ENCODE measurements around the gene GIMAP6. TPM values are rescaled to one million over a fixed set of nuclear protein-coding genes. Genes with fewer than 3 reads are reported as not detected.

GIMAP6 gene
- total and polyA plus RNA-seq, 2 of the 8 experiments (the other 6 are each of a cell fraction or from before 2014, with no cell fraction given) = not detected

GRCh38 chr7:150663802-150664494, 31.8 kb upstream of the GIMAP6 start:
- Histone ChIP-seq H2AFZ (ENCODE audit: low read length) (no peak overlapping the region), H3K4ac (replicated peaks; ENCODE audit: insufficient read length, low read depth, low read length) (no peak overlapping the region), H3K27me3 (replicated peaks in 1 of 4; ENCODE audit: control insufficient read depth in 3 of 4, extremely low read depth in 1 of 4, insufficient read depth in 3 of 4, low read length in 3 of 4) (peaks cover 0 to 2% (median 0%) of the 10 kb centered on the region in 4 experiments; a peak in 3 of 7 replicates), H2BK5ac (ENCODE audit: low read depth, low read length) (no peak overlapping the region), H3K4me2 (ENCODE audit: insufficient read depth in 1 of 2, low read depth in 2 of 2, low read length in 2 of 2) (no peak overlapping the region), H4K5ac (ENCODE audit: insufficient read length, low read depth, low read length) (no peak overlapping the region), H3K79me2 (ENCODE audit: control insufficient read depth in 1 of 2, insufficient read depth in 2 of 2, low read length in 2 of 2) (no peaks in the 10 kb centered on the region), H3K14ac (ENCODE audit: insufficient read length) (no peak overlapping the region), H3K4me3 (ENCODE audit: extremely low read depth in 1 of 4, insufficient read depth in 2 of 4, low read depth in 3 of 4, low read length in 4 of 4) (no peak overlapping the region), H2BK120ac (replicated peaks; ENCODE audit: low read depth, low read length) (no peak overlapping the region), H2BK20ac (ENCODE audit: low read length) (no peak overlapping the region), H2AK5ac (ENCODE audit: low read depth, low read length) (no peak overlapping the region), H3K27ac (ENCODE audit: low read depth, low read length) (no peak overlapping the region), H4K91ac (replicated peaks; ENCODE audit: insufficient read length, low read length) (no peak overlapping the region), H3K36me3 (ENCODE audit: control insufficient read depth in 2 of 4, insufficient read depth in 4 of 4, low read length in 3 of 4) (no peaks in the 10 kb centered on the region), H3K23me2 (ENCODE audit: low read depth, low read length) (no peaks in the 10 kb centered on the region), H3K9ac (replicated peaks in 1 of 4; ENCODE audit: extremely low read depth in 1 of 4, low read depth in 3 of 4, low read length in 3 of 4) (no peak overlapping the region), H3K79me1 (ENCODE audit: low read depth, low read length) (no peaks in the 10 kb centered on the region), H3K4me1 (replicated peaks in 1 of 4; ENCODE audit: control insufficient read depth in 3 of 4, insufficient read depth in 4 of 4, low read length in 3 of 4) (no peaks in the 10 kb centered on the region), H2BK12ac (ENCODE audit: low read depth, low read length) (no peak overlapping the region), H3K23ac (ENCODE audit: insufficient read length) (no peak overlapping the region), H3K9me3 (ENCODE audit: insufficient read depth in 2 of 2, low read depth in 1 of 2, low read length in 1 of 2) (peaks cover 0 to 3% of the 10 kb centered on the region in 2 experiments; a peak in 1 of 4 replicates), H4K20me1 (replicated peaks in 1 of 2; ENCODE audit: control insufficient read depth in 1 of 2, insufficient read depth in 2 of 2, low read length in 2 of 2) (no peaks in the 10 kb centered on the region), H4K8ac (ENCODE audit: extremely low read depth, insufficient read depth, low read length) (no peak overlapping the region), H2BK15ac (ENCODE audit: low read length) (no peak overlapping the region), H3K18ac (ENCODE audit: extremely low read depth, low read length) (no peak overlapping the region), H3K56ac (replicated peaks; ENCODE audit: insufficient read length, low read depth, low read length) (no peak overlapping the region)
- FAIRE-seq (no peak), DNase-seq (ENCODE audit: low read depth in 1 of 2, low spot score in 2 of 2) (no peak)
- 86% methylated on average over 4 of the region's 4 CpGs; no CpG with 5 or more reads in 1 of the 2 experiments for WGBS, 2 experiments (ENCODE audit: extremely low coverage in 1 of 2, insufficient coverage in 1 of 2, insufficient read length in 1 of 2, insufficient replicate concordance in 2 of 2, low coverage in 1 of 2, low lambda C conversion rate in 2 of 2, missing lambda C conversion rate in 1 of 2)
- TF ChIP-seq HDAC6 (IDR thresholded peaks at IDR 0.05; ENCODE audit: low read depth, low read length) = no peak
- TF ChIP-seq SP1 (IDR thresholded peaks at IDR 0.05; ENCODE audit: low read depth, low read length) = no peak
- no peak for TF ChIP-seq BACH1 (IDR thresholded peaks at IDR 0.05; ENCODE audit: low read length)
- no peak for TF ChIP-seq EP300 (IDR thresholded peaks at IDR 0.05; ENCODE audit: borderline replicate concordance in 1 of 2, low read depth in 2 of 2, low read length in 2 of 2)
- no peak for TF ChIP-seq ATF2 (IDR thresholded peaks at IDR 0.05; ENCODE audit: low read length)
- TF ChIP-seq TAF1 (IDR thresholded peaks at IDR 0.05; ENCODE audit: low read depth, low read length) = no peak
- ChIA-PET POLR2A (ENCODE audit: partially characterized antibody) (no interaction called here), CTCF (ENCODE audit: partially characterized antibody) (no interaction called here)

Measured in H1 (cell line).